GM12878 (cell line): ENCODE data around the gene SIRT2. TPM values are rescaled to one million over a fixed set of nuclear protein-coding genes. Genes with fewer than 3 reads are reported as not detected.

Source experiments
- ATAC-seq: fragments of 200-7000 bp; cut with Tn5 transposase; 3 replicates; pipeline ENCODE4 v1.9.1; 2020; ENCODE audit warnings: mild to moderate bottlenecking, moderate library complexity
- BruUV-seq: library from RNA; stranded (reverse); fragments of 400-500 nt; replicated peaks from 2 replicates; lab custom pipeline; 2021; lab: Mats Ljungman, UMichigan
- CTCF ChIA-PET: fragments of 300-600 bp; sonication (Branson Sonifier 250); formaldehyde crosslinking; extraction: SDS; loops from one replicate; lab custom pipeline; 2021; ENCODE audit warnings: inconsistent platforms; lab: Yijun Ruan, JAX
- POLR2A ChIA-PET: fragments of 350-600 bp; formaldehyde crosslinking; extraction: SDS; loops from one replicate; lab custom pipeline; 2021; ENCODE audit warnings: inconsistent platforms; lab: Charles Lee
- RAD21 ChIA-PET: fragments of 300-600 bp; sonication (Branson Sonifier 250); formaldehyde crosslinking; loops from one replicate; lab custom pipeline; 2023; ENCODE audit warnings: antibody characterized with exemption; ENCODE audit not compliant: unreplicated experiment; lab: Charles Lee
- SMC1A ChIA-PET: fragments of 300-600 bp; sonication (Branson Sonifier 250); formaldehyde crosslinking; loops from one replicate; lab custom pipeline; 2023; ENCODE audit not compliant: unreplicated experiment, uncharacterized antibody; lab: Charles Lee
- DNase-seq: peaks from one replicate; pipeline ENCODE4 v3.0.0-alpha.2; 2011; ENCODE audit warnings: low read depth, low spot score
- FAIRE-seq: peaks from 3 replicates; lab custom pipeline; 2011; peaks lifted over from hg19 to GRCh38; lab: Jason Lieb, UNC
- H2AFZ ChIP-seq: 2 replicates; pipeline ENCODE4 v1.6.0; 2011; ENCODE audit warnings: low read depth, low read length, control low read depth; ENCODE audit not compliant: control insufficient read depth
- H3K27ac ChIP-seq: 2 replicates; pipeline ENCODE4 v1.5.1; 2011; ENCODE audit warnings: control low read depth; ENCODE audit not compliant: control insufficient read depth, insufficient read depth
- H3K27me3 ChIP-seq, 2 experiments: replicated peaks in 1 of 2; 2 replicates each; pipeline versions ENCODE4 v1.6.0 to v1.6.1; 2011; ENCODE audit warnings: low read length in 1 of 2; ENCODE audit not compliant: control insufficient read depth in 2 of 2, insufficient read depth in 2 of 2
- H3K36me3 ChIP-seq, 2 experiments: 2 replicates each; pipeline ENCODE4 v1.5.1; 2011; ENCODE audit warnings: low read length in 1 of 2; ENCODE audit not compliant: control insufficient read depth in 2 of 2, insufficient read depth in 2 of 2
- H3K4me1 ChIP-seq: 2 replicates; pipeline ENCODE4 v1.6.1; 2011; ENCODE audit warnings: mild to moderate bottlenecking, low read length, moderate library complexity, mixed read lengths; ENCODE audit not compliant: control insufficient read depth, insufficient read depth
- H3K4me2 ChIP-seq: 2 replicates; pipeline ENCODE4 v1.6.0; 2011; ENCODE audit warnings: control low read depth; ENCODE audit not compliant: control insufficient read depth, insufficient read depth
- H3K4me3 ChIP-seq: fragments of 200-600 bp; sonication (generic); 2 replicates; pipeline ENCODE4 v1.5.1; 2016
- H3K79me2 ChIP-seq: 2 replicates; pipeline ENCODE4 v1.6.0; 2011; ENCODE audit warnings: low read length; ENCODE audit not compliant: control insufficient read depth, insufficient read depth
- H3K9ac ChIP-seq: 2 replicates; pipeline ENCODE4 v1.8.0; 2011; ENCODE audit warnings: low read length, control low read depth, mixed read lengths; ENCODE audit not compliant: control insufficient read depth, insufficient read depth
- H3K9me3 ChIP-seq: replicated peaks from 3 replicates; pipeline ENCODE4 v1.5.1; 2011; ENCODE audit warnings: mild to moderate bottlenecking, low read length; ENCODE audit not compliant: control insufficient read depth, insufficient read depth
- H4K20me1 ChIP-seq: 2 replicates; pipeline ENCODE4 v1.6.0; 2011; ENCODE audit not compliant: control insufficient read depth, insufficient read depth
- CREB1 ChIP-seq: IDR thresholded peaks from 2 replicates; pipeline ENCODE4 v1.6.1; 2012; ENCODE audit warnings: low read depth, mild to moderate bottlenecking, inconsistent platforms
- MYC ChIP-seq: IDR thresholded peaks from 2 replicates; pipeline ENCODE4 v1.6.1; 2011; ENCODE audit warnings: mild to moderate bottlenecking, low read length, moderate library complexity, inconsistent platforms; ENCODE audit not compliant: insufficient read depth, insufficient replicate concordance, insufficient read length, severe bottlenecking
- POLR2AphosphoS5 ChIP-seq: IDR thresholded peaks from 2 replicates; pipeline ENCODE4 v1.6.1; 2011; ENCODE audit warnings: mild to moderate bottlenecking, low read length, inconsistent platforms
- RELA ChIP-seq: fragments of 450-650 bp; IDR thresholded peaks from 2 replicates; pipeline ENCODE4 v1.8.0; 2014; ENCODE audit warnings: borderline replicate concordance; ENCODE audit not compliant: partially characterized antibody
- TAF1 ChIP-seq: IDR thresholded peaks from 2 replicates; pipeline ENCODE4 v1.6.1; 2011; ENCODE audit warnings: mild to moderate bottlenecking, low read depth, low read length, borderline replicate concordance
- ZNF274 ChIP-seq: IDR thresholded peaks from one replicate; pipeline ENCODE4 v1.8.0; 2011; ENCODE audit not compliant: insufficient read length, insufficient read depth
- WGBS: methylation state at CpG from one replicate; pipeline ENCODE4 v1.1.6; 2016; ENCODE audit warnings: low lambda C conversion rate; ENCODE audit not compliant: insufficient replicate concordance, insufficient coverage; ENCODE audit errors: missing lambda C conversion rate; 5-methylcytosine and 5-hydroxymethylcytosine counted together
- in situ Hi-C: fragments of 300-500 bp; cut with MboI; formaldehyde crosslinking; loops from 9 replicates; pipeline ENCODE4 v1.14.3; 2018; ENCODE audit warnings: mixed read lengths
- intact Hi-C: fragments of 100-400 bp; cut with micrococcal nuclease; formaldehyde crosslinking; loops from one replicate; pipeline ENCODE4 v1.14.2; 2022; ENCODE audit not compliant: unreplicated experiment
- polyA plus RNA-seq, 11 experiments: library from polyadenylated mRNA; depleted of rRNA in 4 of 11; unstranded in 6 of 11; stranded (reverse) in 5 of 11; fragments of >200 nt; fragmentation: Nextera tagmentation in 4 of 11; fragmentation: Illumina TruSeq in 1 of 11; extraction: Ambion mirVana in 4 of 11; extraction: Trizol in 1 of 11; gene quantifications; 1 replicate in 1 of 11; 2 replicates in 10 of 11; pipeline versions ENCODE4 v1.2.1 to v1.2.3, GENCODE V29; 2011 to 2016; ENCODE audit warnings: inconsistent platforms in 2 of 11, missing spikeins in 2 of 11, low read depth in 1 of 11
- total RNA-seq, 4 experiments: library from RNA; depleted of rRNA in 3 of 4; stranded (reverse); fragments of >200 nt in 3 of 4; fragmentation: Illumina TruSeq in 1 of 4; extraction: Trizol in 1 of 4; gene quantifications; 2 replicates each; pipeline versions ENCODE4 v1.2.1 to v1.2.3, GENCODE V29; 2013 to 2021
- TF ChIP-seq, protein P1 (sequence below): IDR thresholded peaks from 2 replicates; pipeline ENCODE4 v1.6.1; 2012; ENCODE audit warnings: improper control_type of control experiment, low read depth, low read length; ENCODE audit not compliant: insufficient replicate concordance

The SIRT2 gene
- total and polyA plus RNA-seq, 10 of the 15 experiments (the other 5 are each of a cell fraction or from before 2014, with no cell fraction given) = 1.4 to 38.7 (median 24.1) TPM

DNA sequence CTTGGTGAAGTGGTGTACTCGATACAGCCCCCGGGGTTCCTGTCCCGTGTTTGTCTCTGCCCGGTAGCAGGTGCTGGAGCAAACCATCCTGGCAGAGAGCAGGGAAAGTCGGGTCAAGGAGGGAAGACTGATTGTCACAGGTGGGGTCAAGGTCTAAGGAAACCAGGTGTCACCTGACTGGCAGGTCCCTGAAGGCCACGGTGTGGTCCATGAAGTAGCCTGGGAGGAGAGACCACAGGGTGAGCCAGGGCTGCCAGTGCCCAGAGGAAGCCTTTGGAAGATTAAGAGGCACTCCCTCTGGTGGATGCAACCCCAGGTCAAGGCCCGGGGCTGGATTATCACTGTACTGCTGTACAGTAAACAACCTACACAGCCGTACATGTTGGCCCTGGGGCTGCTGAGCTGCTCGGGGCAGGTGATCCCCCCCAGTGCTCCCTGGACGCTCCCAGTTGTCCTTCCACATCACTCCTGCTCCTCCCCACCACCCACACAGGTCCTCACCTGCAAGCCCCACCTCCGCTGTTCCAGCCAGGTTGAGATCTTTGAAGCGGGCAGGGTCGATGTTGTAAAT is 18.6 kb upstream of the SIRT2 start:
- no peak for FAIRE-seq
- no peaks in the 10 kb centered on the region for H4K20me1 ChIP-seq
- no peaks in the 10 kb centered on the region for H3K9me3 ChIP-seq
- in situ Hi-C loops = no loop called here
- no peak overlapping the region for H3K4me2 ChIP-seq
- 92% methylated on average over 12 of the region's 13 CpGs for WGBS
- no peak overlapping the region for H3K4me3 ChIP-seq
- no peaks in the 10 kb centered on the region for H3K27me3 ChIP-seq
- CTCF ChIA-PET = interaction anchor here (2.3 kb wide), 1 partner anchor 12 kb away, joined by 14 read pairs; the partner anchor contains the start of genes MRPS12 and SARS2
- no peak overlapping the region for H3K27ac ChIP-seq
- DNase-seq = no peak
- 0 out of 3 replicates have a peak, but pooled peaks have one; percentile 35 for ATAC-seq
- H3K4me1 ChIP-seq = no peaks in the 10 kb centered on the region
- RAD21 ChIA-PET = no interaction called here
- SMC1A ChIA-PET = no interaction called here
- no peaks in the 10 kb centered on the region for H3K79me2 ChIP-seq
- no peak overlapping the region for H2AFZ ChIP-seq
- POLR2A ChIA-PET = no interaction called here
- BruUV-seq = no TSS peak
- TF ChIP-seq POLR2AphosphoS5 (no peak), CREB1 (no peak), RELA (no peak), ZNF274 (no peak), TAF1 (no peak), MYC (no peak)
- TF ChIP-seq, protein P1, sequence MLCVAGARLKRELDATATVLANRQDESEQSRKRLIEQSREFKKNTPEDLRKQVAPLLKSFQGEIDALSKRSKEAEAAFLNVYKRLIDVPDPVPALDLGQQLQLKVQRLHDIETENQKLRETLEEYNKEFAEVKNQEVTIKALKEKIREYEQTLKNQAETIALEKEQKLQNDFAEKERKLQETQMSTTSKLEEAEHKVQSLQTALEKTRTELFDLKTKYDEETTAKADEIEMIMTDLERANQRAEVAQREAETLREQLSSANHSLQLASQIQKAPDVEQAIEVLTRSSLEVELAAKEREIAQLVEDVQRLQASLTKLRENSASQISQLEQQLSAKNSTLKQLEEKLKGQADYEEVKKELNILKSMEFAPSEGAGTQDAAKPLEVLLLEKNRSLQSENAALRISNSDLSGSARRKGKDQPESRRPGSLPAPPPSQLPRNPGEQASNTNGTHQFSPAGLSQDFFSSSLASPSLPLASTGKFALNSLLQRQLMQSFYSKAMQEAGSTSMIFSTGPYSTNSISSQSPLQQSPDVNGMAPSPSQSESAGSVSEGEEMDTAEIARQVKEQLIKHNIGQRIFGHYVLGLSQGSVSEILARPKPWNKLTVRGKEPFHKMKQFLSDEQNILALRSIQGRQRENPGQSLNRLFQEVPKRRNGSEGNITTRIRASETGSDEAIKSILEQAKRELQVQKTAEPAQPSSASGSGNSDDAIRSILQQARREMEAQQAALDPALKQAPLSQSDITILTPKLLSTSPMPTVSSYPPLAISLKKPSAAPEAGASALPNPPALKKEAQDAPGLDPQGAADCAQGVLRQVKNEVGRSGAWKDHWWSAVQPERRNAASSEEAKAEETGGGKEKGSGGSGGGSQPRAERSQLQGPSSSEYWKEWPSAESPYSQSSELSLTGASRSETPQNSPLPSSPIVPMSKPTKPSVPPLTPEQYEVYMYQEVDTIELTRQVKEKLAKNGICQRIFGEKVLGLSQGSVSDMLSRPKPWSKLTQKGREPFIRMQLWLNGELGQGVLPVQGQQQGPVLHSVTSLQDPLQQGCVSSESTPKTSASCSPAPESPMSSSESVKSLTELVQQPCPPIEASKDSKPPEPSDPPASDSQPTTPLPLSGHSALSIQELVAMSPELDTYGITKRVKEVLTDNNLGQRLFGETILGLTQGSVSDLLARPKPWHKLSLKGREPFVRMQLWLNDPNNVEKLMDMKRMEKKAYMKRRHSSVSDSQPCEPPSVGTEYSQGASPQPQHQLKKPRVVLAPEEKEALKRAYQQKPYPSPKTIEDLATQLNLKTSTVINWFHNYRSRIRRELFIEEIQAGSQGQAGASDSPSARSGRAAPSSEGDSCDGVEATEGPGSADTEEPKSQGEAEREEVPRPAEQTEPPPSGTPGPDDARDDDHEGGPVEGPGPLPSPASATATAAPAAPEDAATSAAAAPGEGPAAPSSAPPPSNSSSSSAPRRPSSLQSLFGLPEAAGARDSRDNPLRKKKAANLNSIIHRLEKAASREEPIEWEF = no peak
- intact Hi-C loops = no loop called here
- H3K9ac ChIP-seq = no peak overlapping the region
- peaks cover 0 to 8% of the 10 kb centered on the region in 2 experiments; a peak in 2 of 4 replicates for H3K36me3 ChIP-seq
